GM12891 (cell line): ENCODE measurements around the gene MMP1.

ENCODE experiments used
- DNase-seq: peaks from one replicate; pipeline ENCODE4 v3.0.0; 2011; ENCODE audit warnings: low spot score; ENCODE audit not compliant: insufficient read length
- FAIRE-seq: peaks from 2 replicates; lab custom pipeline; 2011; peaks lifted over from hg19 to GRCh38; lab: Jason Lieb, UNC
- PAX5 ChIP-seq: IDR thresholded peaks from 2 replicates; pipeline ENCODE4 v1.6.1; 2011; ENCODE audit warnings: low read length, moderate library complexity, mild to moderate bottlenecking; ENCODE audit not compliant: insufficient read depth, severe bottlenecking
- POLR2A ChIP-seq: IDR thresholded peaks from 2 replicates; pipeline ENCODE4 v1.6.1; 2011; ENCODE audit warnings: low read depth, low read length, control low read depth
- POLR2AphosphoS5 ChIP-seq: IDR thresholded peaks from 2 replicates; pipeline ENCODE4 v1.6.1; 2011; ENCODE audit warnings: low read depth, low read length, control low read depth
- POU2F2 ChIP-seq: IDR thresholded peaks from 2 replicates; pipeline ENCODE4 v1.6.1; 2011; ENCODE audit warnings: low read depth, mild to moderate bottlenecking, control low read depth, low read length, moderate library complexity
- SPI1 ChIP-seq: IDR thresholded peaks from 2 replicates; pipeline ENCODE4 v1.6.1; 2011; ENCODE audit warnings: low read depth, low read length, control low read depth
- TAF1 ChIP-seq: IDR thresholded peaks from 2 replicates; pipeline ENCODE4 v1.6.1; 2011; ENCODE audit warnings: low read depth, low read length, control low read depth

MMP1 gene

DNA sequence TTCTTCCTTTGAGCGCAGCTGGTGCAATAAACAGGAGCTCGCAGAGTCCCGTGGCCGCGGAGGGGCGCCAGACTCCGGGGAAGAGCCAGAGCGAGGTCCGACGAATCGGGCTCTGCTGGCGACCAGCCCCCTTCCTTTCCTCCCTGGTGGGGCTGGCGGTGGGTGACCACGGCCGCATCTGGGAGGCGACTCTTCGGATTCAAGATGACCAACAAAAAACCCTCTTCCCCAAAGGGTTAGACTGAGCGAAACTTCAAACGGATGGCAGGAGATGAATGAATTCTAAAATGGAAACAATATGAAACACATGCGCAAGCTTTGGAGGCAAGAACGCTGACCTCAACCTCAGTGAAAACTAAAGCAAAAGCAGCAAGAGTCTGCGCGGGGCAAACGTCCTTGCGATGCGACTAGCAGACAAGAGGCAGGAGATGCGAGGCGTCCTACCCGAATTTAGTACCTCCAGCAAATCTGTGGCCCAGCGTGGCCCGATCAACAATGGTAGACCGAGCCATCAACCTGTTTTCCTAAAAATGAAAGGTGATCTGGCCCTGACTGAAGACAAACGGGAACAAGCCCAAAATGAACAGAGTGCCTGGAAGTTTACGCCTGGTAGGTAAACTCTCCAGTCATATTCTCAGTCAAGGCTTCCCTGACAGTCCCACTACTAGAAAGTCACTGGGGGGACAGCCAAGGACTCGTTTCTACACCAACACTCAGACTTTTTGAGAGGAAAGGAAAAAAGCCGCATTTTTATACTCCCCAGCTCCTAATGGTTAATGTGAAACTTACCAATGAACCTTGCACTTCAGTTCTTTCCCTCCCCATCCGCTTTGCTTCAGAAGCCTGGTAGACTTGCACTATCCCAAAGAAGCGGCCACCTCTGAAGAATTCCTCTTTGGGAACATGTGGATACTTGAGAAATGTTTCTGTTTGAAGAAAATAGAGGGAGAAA lies 33.8 kb upstream of the MMP1 start:
- DNase-seq (peak; percentile 15), FAIRE-seq (no peak)
- TF ChIP-seq POLR2AphosphoS5 (no peak), POLR2A (no peak), POU2F2 (no peak), PAX5 (no peak)

DNA sequence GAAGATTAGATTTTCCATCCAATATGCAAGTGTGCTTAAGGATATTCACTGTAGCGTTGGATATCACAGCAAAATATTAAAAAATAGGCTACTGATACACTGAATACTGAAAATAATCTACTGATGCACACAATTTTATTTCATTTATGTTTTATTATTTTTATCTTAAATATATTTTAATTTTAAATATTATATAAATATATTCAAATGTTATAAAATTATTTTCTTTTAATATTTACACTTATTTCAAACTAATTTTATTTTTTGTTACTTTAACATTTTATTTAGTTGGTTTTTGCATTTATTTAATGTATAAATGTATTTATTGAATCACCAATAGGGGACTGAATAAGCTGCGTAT lies 33.1 kb upstream of the MMP1 start:
- TF ChIP-seq POLR2AphosphoS5, result no peak
- no peak for FAIRE-seq

DNA sequence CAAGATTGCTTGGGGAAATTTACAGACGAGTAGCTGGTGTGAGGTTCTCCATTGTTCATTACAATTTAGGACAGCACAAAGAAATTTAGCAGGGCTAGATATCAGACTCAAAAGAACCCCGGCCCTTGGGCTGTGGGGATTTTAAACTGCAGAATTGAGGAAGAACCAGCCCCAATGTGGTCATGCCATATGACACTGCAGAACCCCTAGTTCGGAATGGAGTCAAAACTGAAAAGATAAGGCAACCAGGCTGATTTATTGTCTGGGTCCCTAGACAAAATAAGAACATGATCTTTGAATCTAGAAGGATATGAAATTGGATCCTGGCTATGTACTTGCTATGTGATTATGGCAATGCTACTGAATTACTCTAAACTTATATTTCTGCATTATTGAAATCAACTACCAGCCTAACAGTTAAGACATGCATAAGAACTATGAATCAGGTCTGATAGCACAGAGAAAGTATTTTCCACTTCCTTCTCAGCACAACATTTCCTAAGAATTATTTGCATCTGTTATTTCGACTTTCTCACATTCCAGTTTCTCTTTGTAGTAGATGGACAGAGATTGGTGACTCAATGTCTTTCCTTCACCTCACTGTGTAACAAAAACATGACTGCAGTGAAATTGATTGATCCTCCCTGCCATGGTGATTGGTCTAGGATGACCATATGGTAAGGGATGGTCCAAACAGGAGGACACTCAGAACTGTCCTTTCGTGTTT lies 32.2 kb upstream of the MMP1 start:
- TF ChIP-seq POU2F2, result no peak
- DNase-seq (no peak), FAIRE-seq (no peak)

More for the DNA sequence above, 33.1 kb upstream of the MMP1 start:
- no peak for DNase-seq

DNA sequence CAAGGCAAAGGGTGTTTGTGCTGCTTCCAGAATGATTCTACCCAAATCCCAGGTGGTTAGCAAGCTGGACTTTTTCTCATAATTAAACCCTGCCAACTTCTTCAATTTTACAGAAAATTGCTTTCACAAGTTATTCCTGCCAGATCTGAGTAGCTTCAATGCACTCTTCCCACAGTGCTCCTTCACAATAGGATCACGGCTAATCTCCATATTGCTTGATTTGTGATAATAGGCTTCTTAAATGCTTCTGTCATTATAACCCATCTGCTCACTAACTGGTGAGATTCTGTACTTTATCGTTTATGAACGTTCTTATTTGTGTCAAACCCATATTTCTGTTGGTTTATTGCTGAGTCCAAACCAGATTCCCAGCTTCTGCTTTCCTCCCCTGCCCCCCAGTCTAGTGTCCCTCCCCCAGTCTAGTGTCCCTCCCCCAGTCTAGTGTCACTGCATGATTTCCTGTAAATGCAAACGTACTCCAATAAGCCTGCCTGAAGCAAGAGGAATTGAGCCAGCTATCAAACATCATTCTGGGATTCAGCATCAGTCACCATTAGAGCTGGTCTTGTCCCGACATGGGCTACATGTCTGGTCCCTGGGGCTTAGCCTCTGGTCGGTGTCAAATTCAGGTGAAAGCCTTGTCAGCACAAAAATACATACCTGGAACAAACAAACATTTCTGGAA lies 31.5 kb upstream of the MMP1 start:
- no peak for TF ChIP-seq POLR2A
- TF ChIP-seq POU2F2, result no peak
- TF ChIP-seq POLR2AphosphoS5, result no peak
- TF ChIP-seq SPI1, result no peak
- no peak for TF ChIP-seq TAF1
- TF ChIP-seq PAX5, result no peak
- no peak for FAIRE-seq
- DNase-seq, result no peak

DNA sequence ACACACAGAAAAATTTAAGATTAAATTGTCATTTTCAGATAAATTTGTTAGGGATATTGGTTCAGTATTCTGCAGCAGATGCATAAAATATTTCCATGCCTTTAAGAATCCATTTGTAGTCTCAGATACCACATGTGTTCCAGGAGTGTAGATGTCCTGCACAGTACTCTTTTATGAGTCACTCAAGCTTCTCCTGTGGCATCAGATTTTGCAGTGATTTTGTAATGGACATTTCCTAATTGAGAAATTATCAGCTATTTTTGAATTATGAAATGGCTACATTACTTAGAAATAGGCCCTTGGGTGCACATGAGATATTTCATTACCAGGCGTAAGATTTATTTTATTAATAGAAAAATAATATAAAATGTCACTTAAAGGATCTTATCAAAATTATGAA lies 26.6 kb upstream of the MMP1 start:
- DNase-seq (no peak), FAIRE-seq (no peak)
- TF ChIP-seq PAX5 (no peak), SPI1 (no peak), POU2F2 (no peak), POLR2A (no peak), POLR2AphosphoS5 (no peak), TAF1 (no peak)

DNA sequence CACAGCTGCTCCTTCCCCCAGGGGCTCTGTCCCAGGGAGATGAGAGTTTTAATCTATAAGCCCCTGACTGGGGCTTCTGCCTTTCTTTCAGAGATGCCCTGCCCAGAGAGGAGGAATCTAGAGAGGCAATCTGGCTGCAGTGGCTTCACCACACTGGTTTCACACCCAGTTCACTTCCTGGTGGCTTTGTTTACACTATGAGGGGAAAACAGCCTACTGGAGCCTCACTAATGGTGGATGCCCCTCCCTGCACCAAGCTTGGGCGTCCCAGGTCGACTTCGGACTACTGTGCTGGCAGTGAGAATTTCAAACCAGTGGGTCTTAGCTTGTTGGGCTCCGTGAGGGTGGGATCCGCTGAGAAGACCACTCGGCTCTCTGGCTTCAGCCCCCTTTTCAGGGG lies 21.5 kb upstream of the MMP1 start:
- no peak for FAIRE-seq
- TF ChIP-seq POLR2AphosphoS5, result no peak
- TF ChIP-seq SPI1, result no peak
- TF ChIP-seq TAF1, result no peak
- TF ChIP-seq POLR2A, result no peak
- TF ChIP-seq POU2F2, result no peak
- TF ChIP-seq PAX5, result no peak
- no peak for DNase-seq

DNA sequence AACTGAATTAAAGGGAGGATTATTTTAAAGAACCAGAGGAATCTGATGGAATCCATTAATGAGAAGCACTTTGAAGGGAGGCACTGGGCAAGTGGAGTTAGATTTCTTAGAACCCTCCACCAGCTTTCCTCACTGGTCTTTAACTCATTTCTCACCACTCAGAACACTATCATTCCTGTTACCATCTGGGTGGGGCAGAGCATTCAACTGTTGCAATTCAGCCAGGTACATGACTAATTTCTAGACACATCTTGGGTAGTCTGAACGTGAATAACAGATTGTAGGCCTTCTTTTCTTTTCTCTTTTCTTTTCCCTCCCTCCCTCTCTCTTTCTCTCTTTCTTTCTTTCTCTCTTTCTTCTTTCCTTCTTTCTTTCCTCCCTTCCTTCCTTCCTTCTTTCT lies 15.5 kb upstream of the MMP1 start:
- FAIRE-seq (no peak), DNase-seq (no peak)
- TF ChIP-seq POLR2A, result no peak
- TF ChIP-seq SPI1, result no peak
- no peak for TF ChIP-seq PAX5
- TF ChIP-seq TAF1, result no peak
- TF ChIP-seq POLR2AphosphoS5, result no peak
- no peak for TF ChIP-seq POU2F2

DNA sequence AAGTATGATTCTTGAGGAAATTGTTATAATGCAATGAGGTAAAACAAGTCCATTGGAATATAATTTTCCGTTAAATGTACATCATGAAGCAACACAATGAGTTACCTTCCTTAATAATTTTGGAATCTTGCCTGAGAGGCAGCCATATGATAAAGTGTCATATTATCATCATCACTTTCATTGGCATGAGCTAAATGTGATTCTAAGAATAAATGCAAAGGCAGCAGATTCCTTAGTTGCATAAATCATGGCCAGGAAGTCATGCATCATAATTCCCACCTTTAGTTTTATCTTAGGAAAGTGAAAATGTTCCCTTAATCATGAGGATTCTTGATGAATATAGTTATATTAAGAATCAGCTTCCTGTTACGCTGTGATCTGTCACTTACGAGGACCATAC lies 14.2 kb upstream of the MMP1 start:
- TF ChIP-seq TAF1 (no peak), SPI1 (no peak), POLR2AphosphoS5 (no peak), POLR2A (no peak), POU2F2 (no peak), PAX5 (no peak)
- DNase-seq, result no peak
- no peak for FAIRE-seq

DNA sequence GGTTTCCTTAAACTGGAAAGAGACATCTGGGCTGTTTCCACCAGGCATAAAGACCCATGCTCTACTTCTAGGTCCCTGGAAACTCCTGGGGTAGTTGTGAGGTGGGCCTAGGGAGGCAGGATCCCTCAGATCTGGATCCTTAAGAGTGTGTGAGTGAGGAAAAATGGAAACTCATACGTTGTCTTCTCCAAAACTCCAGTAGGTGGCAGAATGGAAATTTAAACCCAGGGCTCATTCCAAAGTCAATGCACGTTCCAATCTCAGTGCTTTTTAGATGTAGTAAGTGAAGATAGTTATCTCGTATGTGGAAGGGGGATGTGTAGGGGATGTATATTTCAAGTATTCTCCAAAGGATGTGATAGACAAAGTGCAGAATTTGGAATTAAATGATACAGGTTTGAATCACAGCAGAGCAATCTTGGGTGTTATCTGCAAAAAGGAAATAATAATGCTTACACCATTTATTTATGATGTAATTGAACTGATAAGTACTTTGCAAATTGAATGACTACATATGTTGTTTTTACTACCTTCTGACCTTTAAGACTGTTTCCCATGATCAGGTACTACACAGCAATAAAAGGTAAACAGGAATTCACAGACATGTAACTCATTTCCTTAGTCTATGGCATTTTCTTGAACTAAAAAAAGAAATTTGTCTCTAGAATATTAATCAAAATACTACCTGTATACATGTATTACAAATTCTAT lies 13.1 kb upstream of the MMP1 start:
- FAIRE-seq (no peak), DNase-seq (no peak)
- TF ChIP-seq POLR2AphosphoS5 (no peak), POU2F2 (no peak), POLR2A (no peak), SPI1 (no peak), PAX5 (no peak), TAF1 (no peak)
